H1 (cell line): ENCODE data around the gene UBQLN1. TPM values are rescaled to one million over a fixed set of nuclear protein-coding genes. Genes with fewer than 3 reads are reported as not detected.
A peak's percentile ranks its signal among the peaks of the same experiment; 100 is the strongest.

Experiments used
- CTCF ChIA-PET: fragments of 300-600 bp; sonication (Branson Sonifier 250); formaldehyde crosslinking; loops from one replicate; lab custom pipeline; 2021; ENCODE audit not compliant: partially characterized antibody; lab: Charles Lee
- POLR2A ChIA-PET: fragments of 300-600 bp; sonication (Branson Sonifier 250); formaldehyde crosslinking; loops from one replicate; lab custom pipeline; 2021; ENCODE audit warnings: inconsistent platforms; ENCODE audit not compliant: partially characterized antibody; lab: Charles Lee
- DNase-seq, 2 experiments: peaks; one replicate each; pipeline versions ENCODE4 v3.0.0 to v3.0.0-alpha.2; 2010 to 2022; ENCODE audit warnings: low spot score in 2 of 2, low read depth in 1 of 2, mixed read lengths in 1 of 2
- FAIRE-seq: peaks from 2 replicates; lab custom pipeline; 2011; peaks lifted over from hg19 to GRCh38; lab: Jason Lieb, UNC
- H2AFZ ChIP-seq: 2 replicates; pipeline ENCODE4 v1.8.1; 2012; ENCODE audit warnings: low read length, inconsistent platforms
- H2AK5ac ChIP-seq: 2 replicates; pipeline ENCODE4 v1.6.1; 2013; ENCODE audit warnings: low read depth, low read length
- H2BK120ac ChIP-seq: replicated peaks from 2 replicates; pipeline ENCODE3; 2013; ENCODE audit warnings: low read depth, low read length, inconsistent platforms
- H2BK12ac ChIP-seq: 2 replicates; pipeline ENCODE4 v1.6.1; 2013; ENCODE audit warnings: low read depth, low read length
- H2BK15ac ChIP-seq: 2 replicates; pipeline ENCODE4 v1.6.1; 2013; ENCODE audit warnings: low read length
- H2BK20ac ChIP-seq: 2 replicates; pipeline ENCODE4 v1.6.1; 2013; ENCODE audit warnings: low read length
- H2BK5ac ChIP-seq: 2 replicates; pipeline ENCODE4 v1.6.1; 2013; ENCODE audit warnings: low read depth, low read length
- H3K14ac ChIP-seq: 2 replicates; pipeline ENCODE4 v1.6.1; 2013; ENCODE audit warnings: inconsistent platforms; ENCODE audit not compliant: insufficient read length
- H3K18ac ChIP-seq: 2 replicates; pipeline ENCODE4 v1.6.1; 2013; ENCODE audit warnings: low read length; ENCODE audit errors: extremely low read depth
- H3K23ac ChIP-seq: 2 replicates; pipeline ENCODE4 v1.6.1; 2013; ENCODE audit warnings: inconsistent platforms; ENCODE audit not compliant: insufficient read length
- H3K23me2 ChIP-seq: 2 replicates; pipeline ENCODE4 v1.6.1; 2013; ENCODE audit warnings: low read depth, low read length
- H3K27ac ChIP-seq: 2 replicates; pipeline ENCODE4 v1.6.1; 2011; ENCODE audit warnings: low read depth, low read length, inconsistent platforms
- H3K27me3 ChIP-seq, 4 experiments: replicated peaks in 1 of 4; 1 replicate in 1 of 4; 2 replicates in 3 of 4; pipeline versions ENCODE4 v1.6.1 to v1.8.1; 2011 to 2013; ENCODE audit warnings: low read length in 3 of 4, mild to moderate bottlenecking in 3 of 4, inconsistent platforms in 2 of 4, mixed read lengths in 2 of 4, moderate library complexity in 1 of 4; ENCODE audit not compliant: control insufficient read depth in 3 of 4, insufficient read depth in 3 of 4; ENCODE audit errors: extremely low read depth in 1 of 4
- H3K36me3 ChIP-seq, 4 experiments: 2 replicates each; pipeline versions ENCODE4 v1.6.1 to v1.8.1; 2011 to 2013; ENCODE audit warnings: mild to moderate bottlenecking in 4 of 4, low read length in 3 of 4, moderate library complexity in 2 of 4, control low read depth in 1 of 4, inconsistent platforms in 1 of 4; ENCODE audit not compliant: insufficient read depth in 4 of 4, control insufficient read depth in 2 of 4
- H3K4ac ChIP-seq: replicated peaks from 2 replicates; pipeline ENCODE3; 2013; ENCODE audit warnings: low read length, low read depth, mixed read lengths, inconsistent platforms; ENCODE audit not compliant: insufficient read length
- H3K4me1 ChIP-seq, 4 experiments: replicated peaks in 1 of 4; 1 replicate in 1 of 4; 2 replicates in 3 of 4; pipeline versions ENCODE4 v1.6.1 to v1.8.1; 2011 to 2013; ENCODE audit warnings: low read length in 3 of 4, inconsistent platforms in 2 of 4, mixed read lengths in 1 of 4; ENCODE audit not compliant: insufficient read depth in 4 of 4, control insufficient read depth in 3 of 4
- H3K4me2 ChIP-seq, 2 experiments: 2 replicates each; pipeline versions ENCODE4 v1.6.1 to v1.8.1; 2011 to 2013; ENCODE audit warnings: low read depth in 2 of 2, low read length in 2 of 2, control low read depth in 1 of 2, inconsistent platforms in 1 of 2, mild to moderate bottlenecking in 1 of 2; ENCODE audit not compliant: insufficient read depth in 1 of 2
- H3K4me3 ChIP-seq, 4 experiments: fragments of 200-600, 300-600 bp in 1 of 4; sonication (generic), shearing (Covaris generic), sonication (Bioruptor Twin) in 1 of 4; 2 replicates each; pipeline versions ENCODE4 v1.5.1 to v1.8.1; 2011 to 2016; ENCODE audit warnings: low read length in 4 of 4, low read depth in 3 of 4, control low read depth in 2 of 4, inconsistent platforms in 2 of 4, mild to moderate bottlenecking in 2 of 4, mixed read lengths in 1 of 4, moderate library complexity in 1 of 4; ENCODE audit not compliant: insufficient read depth in 2 of 4; ENCODE audit errors: extremely low read depth in 1 of 4
- H3K56ac ChIP-seq: replicated peaks from 2 replicates; pipeline ENCODE3; 2013; ENCODE audit warnings: low read depth, mild to moderate bottlenecking, mixed read lengths, low read length, inconsistent platforms; ENCODE audit not compliant: insufficient read length
- H3K79me1 ChIP-seq: 2 replicates; pipeline ENCODE4 v1.6.1; 2013; ENCODE audit warnings: low read depth, low read length, control low read depth
- H3K79me2 ChIP-seq, 2 experiments: 2 replicates each; pipeline versions ENCODE4 v1.6.1 to v1.8.1; 2012 to 2013; ENCODE audit warnings: low read length in 2 of 2, mild to moderate bottlenecking in 2 of 2, inconsistent platforms in 1 of 2; ENCODE audit not compliant: insufficient read depth in 2 of 2, control insufficient read depth in 1 of 2
- H3K9ac ChIP-seq, 4 experiments: replicated peaks in 1 of 4; 1 replicate in 1 of 4; 2 replicates in 3 of 4; pipeline versions ENCODE4 v1.6.1 to v1.8.1; 2011 to 2013; ENCODE audit warnings: low read depth in 3 of 4, low read length in 3 of 4, control low read depth in 2 of 4, mild to moderate bottlenecking in 2 of 4, moderate library complexity in 2 of 4, inconsistent platforms in 1 of 4; ENCODE audit errors: extremely low read depth in 1 of 4
- H3K9me3 ChIP-seq, 2 experiments: 2 replicates each; pipeline versions ENCODE4 v1.6.1 to v1.8.1; 2012 to 2013; ENCODE audit warnings: mild to moderate bottlenecking in 2 of 2, moderate library complexity in 2 of 2, control low read depth in 1 of 2, inconsistent platforms in 1 of 2, low read depth in 1 of 2, low read length in 1 of 2, mixed read lengths in 1 of 2; ENCODE audit not compliant: insufficient read depth in 2 of 2
- H4K20me1 ChIP-seq, 2 experiments: replicated peaks in 1 of 2; 2 replicates each; pipeline versions ENCODE3 to v1.8.1; 2011 to 2013; ENCODE audit warnings: inconsistent platforms in 2 of 2, low read length in 2 of 2, mild to moderate bottlenecking in 1 of 2; ENCODE audit not compliant: insufficient read depth in 2 of 2, control insufficient read depth in 1 of 2
- H4K5ac ChIP-seq: 2 replicates; pipeline ENCODE4 v1.6.1; 2013; ENCODE audit warnings: low read length, low read depth, mixed read lengths, inconsistent platforms; ENCODE audit not compliant: insufficient read length
- H4K8ac ChIP-seq: 2 replicates; pipeline ENCODE4 v1.8.0; 2013; ENCODE audit warnings: mild to moderate bottlenecking, moderate library complexity, low read length, inconsistent platforms; ENCODE audit not compliant: insufficient read depth; ENCODE audit errors: extremely low read depth
- H4K91ac ChIP-seq: replicated peaks from 2 replicates; pipeline ENCODE3; 2013; ENCODE audit warnings: low read length, mixed read lengths, inconsistent platforms; ENCODE audit not compliant: insufficient read length
- BCL11A ChIP-seq, 2 experiments: IDR thresholded peaks; one replicate each; pipeline ENCODE4 v1.6.1; 2011; ENCODE audit warnings: low read depth in 2 of 2, low read length in 2 of 2, mild to moderate bottlenecking in 2 of 2
- GTF2F1 ChIP-seq: IDR thresholded peaks from 2 replicates; pipeline ENCODE4 v1.6.1; 2012; ENCODE audit warnings: low read depth, low read length, improper control_type of control experiment, borderline replicate concordance
- MAFK ChIP-seq: IDR thresholded peaks from 2 replicates; pipeline ENCODE4 v1.6.1; 2012; ENCODE audit warnings: low read depth, mild to moderate bottlenecking, improper control_type of control experiment, low read length
- NRF1 ChIP-seq: IDR thresholded peaks from 2 replicates; pipeline ENCODE4 v1.6.1; 2011; ENCODE audit warnings: mild to moderate bottlenecking, low read depth, low read length, improper control_type of control experiment
- POLR2A ChIP-seq, 2 experiments: IDR thresholded peaks; 1 replicate in 1 of 2; 2 replicates in 1 of 2; pipeline ENCODE4 v1.6.1; 2011; ENCODE audit warnings: low read depth in 2 of 2, low read length in 2 of 2, mild to moderate bottlenecking in 2 of 2; ENCODE audit errors: control extremely low read depth in 1 of 2
- RAD21 ChIP-seq, 2 experiments: IDR thresholded peaks in 1 of 2; conservative IDR thresholded peaks in 1 of 2; 2 replicates each; pipeline ENCODE4 v1.6.1; 2011; ENCODE audit warnings: low read depth in 2 of 2, low read length in 2 of 2, improper control_type of control experiment in 1 of 2, inconsistent platforms in 1 of 2, mild to moderate bottlenecking in 1 of 2, moderate library complexity in 1 of 2
- TAF1 ChIP-seq: IDR thresholded peaks from 2 replicates; pipeline ENCODE4 v1.6.1; 2011; ENCODE audit warnings: mild to moderate bottlenecking, low read depth, low read length
- YY1 ChIP-seq: IDR thresholded peaks from 2 replicates; pipeline ENCODE4 v1.6.1; 2011; ENCODE audit warnings: low read depth, mild to moderate bottlenecking, low read length
- WGBS, 2 experiments: shearing (Covaris generic) in 1 of 2; methylation state at CpG; one replicate each; pipeline versions ENCODE4 v1.1.6 to v1.1.7; 2013 to 2015; ENCODE audit warnings: low lambda C conversion rate in 2 of 2, mixed read lengths in 2 of 2, inconsistent platforms in 1 of 2, low coverage in 1 of 2, missing lambda C conversion rate in 1 of 2; ENCODE audit not compliant: insufficient replicate concordance in 2 of 2, insufficient coverage in 1 of 2, insufficient read length in 1 of 2; ENCODE audit errors: extremely low coverage in 1 of 2, missing lambda C conversion rate in 1 of 2; 5-methylcytosine and 5-hydroxymethylcytosine counted together
- polyA plus RNA-seq, 7 experiments: library from polyadenylated mRNA; depleted of rRNA in 3 of 7; stranded (reverse) in 5 of 7; unstranded in 2 of 7; fragments of >200 nt in 5 of 7; fragments of 200-250 nt in 2 of 7; gene quantifications; 1 replicate in 5 of 7; 2 replicates in 1 of 7; 4 replicates in 1 of 7; pipeline versions ENCODE4 v1.2.1 to v1.2.3, GENCODE V29; 2011 to 2013; ENCODE audit warnings: missing spikeins in 2 of 7, mixed read lengths in 2 of 7
- total RNA-seq: library from RNA; stranded (reverse); fragmentation: NEBNext Ultra II Directional; extraction: Animal tissue kit (Norgen Biotek cat#: 25700); gene quantifications from 2 replicates; pipeline ENCODE4 v1.2.1, GENCODE V29; 2021
- TF ChIP-seq, protein P1 (sequence below): IDR thresholded peaks from 2 replicates; pipeline ENCODE4 v1.6.1; 2011; ENCODE audit warnings: low read length, improper control_type of control experiment
- TF ChIP-seq, protein P2 (sequence below), 3 experiments: IDR thresholded peaks; 1 replicate in 2 of 3; 2 replicates in 1 of 3; pipeline versions ENCODE4 v1.5.1 to v1.6.1; 2011; ENCODE audit warnings: low read length in 3 of 3, mild to moderate bottlenecking in 3 of 3, inconsistent platforms in 2 of 3, low read depth in 1 of 3, moderate library complexity in 1 of 3; ENCODE audit not compliant: insufficient read depth in 1 of 3; ENCODE audit errors: control extremely low read depth in 1 of 3

Gene UBQLN1
- total and polyA plus RNA-seq, 2 of the 8 experiments (the other 6 are each of a cell fraction or from before 2014, with no cell fraction given): 62.4 to 105 TPM

DNA sequence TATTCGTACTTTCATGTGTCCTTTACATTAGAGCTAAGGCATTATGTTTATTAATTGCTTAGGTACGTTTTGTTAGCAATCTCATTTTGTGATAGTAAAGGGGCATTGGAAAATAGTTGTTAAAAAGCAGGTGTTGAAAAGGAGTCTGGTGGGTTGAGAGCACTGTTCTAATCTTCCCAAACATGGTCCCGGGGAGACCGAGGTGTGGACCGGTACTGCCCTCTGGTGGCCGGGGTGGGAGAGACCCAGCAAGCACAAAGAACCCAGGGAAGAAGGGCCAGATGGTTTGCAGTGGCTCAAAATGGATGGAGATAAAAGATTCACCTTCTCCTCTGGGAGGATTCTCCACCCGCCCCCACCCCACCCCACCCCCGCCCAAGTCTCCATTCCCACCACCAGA, 58.7 kb downstream of the UBQLN1 start:
- Histone ChIP-seq H3K23me2 (no peaks in the 10 kb centered on the region), H4K8ac (no peak overlapping the region), H2AFZ (no peak overlapping the region), H2BK120ac (no peak overlapping the region), H3K4me3 (no peak overlapping the region), H3K79me1 (no peaks in the 10 kb centered on the region), H3K9me3 (no peaks in the 10 kb centered on the region), H2BK15ac (no peak overlapping the region), H3K9ac (no peak overlapping the region), H2AK5ac (no peak overlapping the region), H3K36me3 (peaks cover 3 to 18% (median 11%) of the 10 kb centered on the region in 4 experiments; a peak in 5 of 8 replicates), H4K20me1 (peaks cover 0 to 2% of the 10 kb centered on the region in 2 experiments), H3K18ac (no peak overlapping the region), H3K4me1 (peaks cover 0 to 3% (median 0%) of the 10 kb centered on the region in 4 experiments; a peak in 2 of 7 replicates), H3K4me2 (no peak overlapping the region), H3K79me2 (no peaks in the 10 kb centered on the region), H2BK5ac (no peak overlapping the region), H3K23ac (no peak overlapping the region), H3K27me3 (no peaks in the 10 kb centered on the region), H4K91ac (no peak overlapping the region), H3K14ac (no peak overlapping the region), H3K56ac (no peak overlapping the region), H3K27ac (no peak overlapping the region), H3K4ac (no peak overlapping the region), H4K5ac (no peak overlapping the region), H2BK12ac (no peak overlapping the region), H2BK20ac (no peak overlapping the region)
- peak; percentile 82 for FAIRE-seq
- POLR2A ChIA-PET: interaction anchor here (0.6 to 1.8 kb wide), 6 partner anchors 13 to 59 kb away, joined by 3 to 5 read pairs (median 4); partner anchors contain the start of gene UBQLN1
- CTCF ChIA-PET: interaction anchor here (0.6 to 9.8 kb wide), 23 partner anchors 9 to 1100 kb away, joined by 3 to 75 read pairs (median 4); partner anchors contain the start of genes FRMD3 and IDNK
- DNase-seq: peak; percentile 46 to 89
- 23% methylated on average over 6 of the region's 8 CpGs; no CpG with 5 or more reads in 1 of the 2 experiments for WGBS, 2 experiments
- TF ChIP-seq BCL11A (IDR thresholded peaks at IDR 0.05; ENCODE audit: low read depth in 2 of 2, low read length in 2 of 2) (no peak), RAD21 (IDR thresholded peaks at IDR 0.05 in 1 of 2, conservative IDR thresholded peaks at IDR 0.05 in 1 of 2; ENCODE audit: low read depth in 2 of 2, low read length in 2 of 2) (peak; percentile 88 to 89), NRF1 (no peak), GTF2F1 (no peak), TAF1 (no peak), MAFK (no peak), POLR2A (IDR thresholded peaks at IDR 0.05; ENCODE audit: control extremely low read depth in 1 of 2, low read depth in 2 of 2, low read length in 2 of 2) (0 out of 3 replicates have a peak, but pooled peaks of 1 of the 2 experiments have one; percentile 3), YY1 (peak; percentile 67; the same call in 1 of the 2 replicates)
- TF ChIP-seq, protein P1, sequence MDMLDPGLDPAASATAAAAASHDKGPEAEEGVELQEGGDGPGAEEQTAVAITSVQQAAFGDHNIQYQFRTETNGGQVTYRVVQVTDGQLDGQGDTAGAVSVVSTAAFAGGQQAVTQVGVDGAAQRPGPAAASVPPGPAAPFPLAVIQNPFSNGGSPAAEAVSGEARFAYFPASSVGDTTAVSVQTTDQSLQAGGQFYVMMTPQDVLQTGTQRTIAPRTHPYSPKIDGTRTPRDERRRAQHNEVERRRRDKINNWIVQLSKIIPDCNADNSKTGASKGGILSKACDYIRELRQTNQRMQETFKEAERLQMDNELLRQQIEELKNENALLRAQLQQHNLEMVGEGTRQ: no peak
- TF ChIP-seq, protein P2, sequence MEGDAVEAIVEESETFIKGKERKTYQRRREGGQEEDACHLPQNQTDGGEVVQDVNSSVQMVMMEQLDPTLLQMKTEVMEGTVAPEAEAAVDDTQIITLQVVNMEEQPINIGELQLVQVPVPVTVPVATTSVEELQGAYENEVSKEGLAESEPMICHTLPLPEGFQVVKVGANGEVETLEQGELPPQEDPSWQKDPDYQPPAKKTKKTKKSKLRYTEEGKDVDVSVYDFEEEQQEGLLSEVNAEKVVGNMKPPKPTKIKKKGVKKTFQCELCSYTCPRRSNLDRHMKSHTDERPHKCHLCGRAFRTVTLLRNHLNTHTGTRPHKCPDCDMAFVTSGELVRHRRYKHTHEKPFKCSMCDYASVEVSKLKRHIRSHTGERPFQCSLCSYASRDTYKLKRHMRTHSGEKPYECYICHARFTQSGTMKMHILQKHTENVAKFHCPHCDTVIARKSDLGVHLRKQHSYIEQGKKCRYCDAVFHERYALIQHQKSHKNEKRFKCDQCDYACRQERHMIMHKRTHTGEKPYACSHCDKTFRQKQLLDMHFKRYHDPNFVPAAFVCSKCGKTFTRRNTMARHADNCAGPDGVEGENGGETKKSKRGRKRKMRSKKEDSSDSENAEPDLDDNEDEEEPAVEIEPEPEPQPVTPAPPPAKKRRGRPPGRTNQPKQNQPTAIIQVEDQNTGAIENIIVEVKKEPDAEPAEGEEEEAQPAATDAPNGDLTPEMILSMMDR (IDR thresholded peaks at IDR 0.05; ENCODE audit: control extremely low read depth in 1 of 3, insufficient read depth in 1 of 3, low read depth in 1 of 3, low read length in 3 of 3): peak; percentile 82 to 91 (median 86)
